HG03565 (cell line): ENCODE results near the gene VWA2.

Experiments used
- ATAC-seq: cut with Tn5 transposase; IDR thresholded peaks from one replicate; pipeline ENCODE4 v1.9.1; 2021; ENCODE audit warnings: mild to moderate bottlenecking, moderate library complexity; ENCODE audit not compliant: unreplicated experiment

VWA2 gene

DNA sequence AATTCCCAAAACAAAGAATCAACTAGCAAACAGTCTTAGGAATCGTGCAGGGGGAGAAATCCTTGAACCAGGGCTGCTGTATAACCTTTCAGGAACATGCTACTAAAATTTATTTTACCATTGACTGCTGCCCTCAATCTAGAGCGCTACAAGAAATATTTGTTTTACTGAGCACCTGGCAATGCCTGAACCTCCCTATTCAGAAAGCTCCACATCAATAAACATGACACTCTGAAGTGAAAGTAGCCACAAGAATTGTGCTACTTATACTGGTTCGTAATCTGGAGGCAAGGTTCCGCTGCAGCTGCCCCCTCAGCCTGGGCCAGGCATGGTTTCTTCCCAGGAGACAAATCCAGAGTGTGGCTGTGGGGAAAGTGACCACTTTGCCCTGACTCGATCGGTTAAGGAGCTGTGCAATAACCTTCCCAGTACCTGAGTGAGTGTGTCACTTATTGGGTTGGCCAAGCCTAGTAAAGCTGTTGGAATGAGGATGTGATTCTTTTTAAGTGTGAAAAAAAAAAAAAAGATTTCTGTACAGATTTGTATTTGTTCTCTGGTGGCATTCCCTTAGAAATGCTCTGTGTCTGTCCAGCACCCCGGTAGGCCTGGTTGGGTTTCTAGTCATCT, 7.7 kb downstream of the VWA2 start:
- ATAC-seq, result no peak

- ATAC-seq, result no peak
These were observed 11.2 kb downstream of the VWA2 start for GRCh38 chr10:114250236-114250635.

DNA sequence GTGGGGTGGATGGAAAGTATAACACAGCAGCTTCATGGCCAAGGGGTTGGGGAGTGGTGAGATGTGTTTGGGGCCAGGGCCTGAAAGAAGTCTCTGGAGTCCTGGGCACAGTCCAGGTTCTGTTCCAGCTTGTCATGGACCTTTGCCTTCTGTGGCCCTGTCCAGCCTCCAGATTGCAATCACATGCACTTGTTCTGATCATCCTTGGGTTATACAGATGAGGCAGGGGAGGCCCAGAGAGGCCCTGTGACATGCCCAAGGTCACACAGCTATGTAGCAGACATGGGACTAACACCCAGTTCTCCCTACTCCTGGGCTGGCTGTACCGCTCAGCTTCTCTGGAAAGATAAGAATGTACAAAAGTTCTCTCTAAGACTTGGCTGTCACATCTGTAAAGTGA, 11.7 kb downstream of the VWA2 start:
- ATAC-seq, result no peak

DNA sequence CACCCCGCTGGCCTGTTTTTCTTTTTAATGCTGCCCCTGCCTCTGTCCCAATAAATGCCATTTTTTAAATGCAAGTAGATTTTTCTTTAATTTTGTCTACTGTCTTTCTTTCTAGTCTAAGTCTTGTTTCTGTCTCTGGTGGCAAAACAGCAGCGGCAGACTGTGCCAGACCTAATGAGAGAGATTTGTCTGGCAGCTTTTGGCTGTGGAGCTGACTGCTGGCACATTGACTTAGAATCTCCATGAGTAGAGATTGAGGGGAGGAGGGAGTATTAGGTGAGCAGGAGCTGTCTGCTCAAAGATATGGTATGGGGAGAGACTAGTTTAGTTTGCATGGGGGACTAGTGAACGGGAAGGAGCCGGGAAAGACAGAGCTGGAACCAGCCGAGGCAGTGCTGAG, 13.0 kb downstream of the VWA2 start:
- ATAC-seq, result no peak

DNA sequence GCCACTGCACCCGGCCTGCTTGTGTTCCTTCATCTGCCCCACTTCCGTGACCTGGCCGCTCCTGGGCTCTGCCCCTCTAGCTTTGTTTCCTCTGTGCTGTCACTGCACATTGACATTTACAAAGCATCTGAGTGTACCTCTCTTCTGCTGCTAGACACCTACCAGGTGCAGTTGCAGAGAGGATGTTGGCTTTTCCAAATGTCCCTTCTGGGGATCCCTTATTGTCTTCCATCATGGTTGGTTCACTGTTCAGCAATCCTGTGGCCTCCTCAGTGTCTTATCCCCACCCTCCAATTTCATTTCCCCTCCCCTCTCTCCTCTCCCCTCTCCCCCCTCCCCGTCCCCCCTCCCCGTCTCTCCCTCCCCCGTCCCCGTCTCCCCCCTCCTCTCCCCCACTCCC, 13.8 kb downstream of the VWA2 start:
- no peak for ATAC-seq

- ATAC-seq, result no peak
These were observed 16.2 kb downstream of the VWA2 start for GRCh38 chr10:114255227-114255626.

DNA sequence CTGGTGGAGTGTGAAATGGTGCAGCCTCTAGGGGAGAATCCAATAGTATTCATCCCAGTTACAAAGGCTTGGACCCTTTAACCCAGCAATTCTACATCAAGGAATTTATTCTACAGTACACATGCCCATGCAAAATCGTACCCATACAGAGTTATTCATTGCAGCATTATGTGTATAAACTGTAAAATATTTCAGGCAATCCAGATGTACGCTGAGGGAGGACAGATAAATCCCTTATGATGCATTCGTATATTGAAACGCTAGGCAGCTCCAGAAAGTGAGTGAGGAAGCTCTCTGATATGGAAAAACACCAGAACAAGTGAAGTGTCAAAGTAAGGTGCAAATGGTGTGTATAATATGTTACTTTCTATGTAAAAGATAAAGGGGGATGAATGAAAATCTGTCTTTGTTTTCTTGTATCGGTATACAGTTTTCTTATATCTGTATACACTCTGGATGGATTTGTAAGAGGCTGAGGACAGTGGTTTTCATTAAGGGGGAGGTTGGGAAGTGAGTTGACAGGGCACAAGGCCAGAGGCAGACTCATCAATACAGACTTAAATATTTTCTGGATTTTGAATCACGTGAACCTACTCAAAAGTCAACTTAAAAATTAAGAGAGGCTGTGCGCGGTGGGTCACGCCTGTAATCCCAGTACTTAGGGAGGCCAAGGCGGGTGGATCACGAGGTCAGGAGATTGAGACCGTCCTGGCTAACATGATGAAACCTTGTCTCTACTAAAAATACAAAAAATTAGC, 17.1 kb downstream of the VWA2 start:
- ATAC-seq, result no peak

DNA sequence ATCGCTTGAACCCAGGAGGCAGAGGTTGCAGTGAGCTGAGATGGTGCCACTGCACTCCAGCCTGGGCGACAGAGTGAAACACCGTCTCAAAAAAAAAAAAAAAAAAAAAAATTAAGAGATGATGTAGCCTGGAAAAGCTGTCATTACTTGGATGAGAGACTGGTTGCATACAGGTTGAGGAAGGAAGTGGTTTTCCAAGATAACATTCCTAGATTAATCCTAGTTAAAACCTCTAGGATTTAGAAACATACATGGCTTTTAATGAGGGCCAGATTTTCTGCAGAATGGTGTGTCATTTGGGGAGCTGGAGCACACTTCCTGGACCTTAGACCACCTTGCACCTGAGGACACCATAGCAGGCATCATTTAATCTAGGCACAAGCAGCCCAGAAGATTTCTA, 17.8 kb downstream of the VWA2 start:
- ATAC-seq, result no peak

DNA sequence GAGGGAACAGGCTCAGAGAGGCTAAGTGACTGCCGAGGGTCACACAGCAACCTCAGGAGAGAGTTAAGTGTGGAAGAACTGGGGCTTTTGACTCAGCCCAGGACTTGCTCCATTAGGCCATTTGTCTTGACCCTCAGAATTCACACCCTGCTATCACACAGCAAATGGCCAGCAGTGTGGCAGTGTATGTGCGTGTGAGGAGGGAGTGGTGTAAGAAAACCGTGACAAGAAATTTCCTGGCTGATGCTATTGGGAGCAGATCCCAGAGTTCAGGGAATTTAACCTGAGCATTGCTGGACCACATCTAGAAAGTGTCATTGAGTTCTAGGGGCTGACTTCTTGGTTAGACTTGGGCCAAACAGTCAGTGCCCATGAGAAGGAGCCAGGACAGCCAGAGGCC, 18.4 kb downstream of the VWA2 start:
- ATAC-seq, result no peak

DNA sequence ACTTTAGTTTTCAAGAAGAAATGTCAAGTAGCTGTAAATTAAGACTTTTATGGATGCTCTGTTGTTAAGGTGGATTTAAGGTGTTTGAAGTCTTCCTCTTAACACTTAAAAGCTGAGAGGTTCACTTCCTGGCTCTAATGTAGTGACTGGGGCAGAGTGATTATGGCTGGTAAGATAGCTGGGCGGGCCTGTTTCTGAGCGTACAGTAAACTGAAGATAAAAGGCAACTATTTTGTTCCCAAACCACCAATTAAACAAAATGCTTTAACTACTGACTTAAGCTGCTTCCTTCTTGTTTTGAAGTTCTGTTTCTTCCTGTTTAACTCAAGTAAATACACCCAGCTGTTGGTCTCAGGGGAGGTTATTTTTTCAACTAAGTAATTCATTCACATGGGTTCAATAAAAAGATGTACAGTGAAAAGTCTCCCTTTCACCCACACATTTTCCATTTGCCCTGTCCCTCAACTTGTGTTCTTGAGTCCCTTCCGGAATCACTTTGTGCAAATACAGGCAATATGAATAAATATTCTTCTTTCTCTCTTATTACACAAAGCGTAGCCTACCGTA, 19.3 kb downstream of the VWA2 start:
- no peak for ATAC-seq

DNA sequence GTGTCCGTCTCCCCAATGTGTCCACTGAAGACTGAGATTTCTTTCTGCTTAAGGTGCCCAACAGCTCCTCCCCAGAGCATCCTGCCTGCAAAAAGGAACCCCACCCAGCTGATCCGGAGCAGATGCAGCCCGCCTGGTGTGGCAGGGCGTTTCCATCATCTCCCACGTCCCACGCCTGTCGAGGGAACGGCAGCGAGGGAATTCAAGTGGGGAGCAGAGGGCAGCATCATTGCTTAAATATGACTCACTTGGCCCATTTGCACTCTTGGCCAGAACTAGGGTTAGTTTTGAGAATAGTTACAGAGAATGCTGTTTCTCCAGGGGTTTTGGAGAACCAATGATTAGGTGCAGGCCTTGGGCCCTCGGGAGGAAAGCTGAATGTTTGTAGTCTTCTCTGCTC, 20.8 kb downstream of the VWA2 start:
- no peak for ATAC-seq

DNA sequence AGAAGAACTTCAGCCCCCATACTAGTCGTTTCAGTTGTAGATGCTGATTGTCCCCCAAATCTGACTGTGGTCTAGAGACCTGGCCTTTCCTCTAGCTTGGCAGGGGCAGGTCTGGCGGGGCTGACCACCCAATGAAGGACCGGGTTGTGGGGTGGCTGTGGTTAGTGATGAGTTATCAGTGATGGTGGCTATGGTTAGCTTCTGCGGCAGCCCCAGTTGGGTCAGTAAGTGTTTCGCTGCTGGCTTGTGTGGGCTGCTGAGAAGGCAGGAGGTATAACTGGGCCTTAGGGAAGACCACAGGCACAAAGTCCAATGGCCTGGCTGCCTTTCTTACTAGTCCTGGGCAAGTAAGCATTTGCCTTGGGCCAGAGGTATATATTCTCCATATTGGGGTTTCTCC, 21.3 kb downstream of the VWA2 start:
- ATAC-seq, result no peak

GRCh38 chr10:114261076-114261475, 22.0 kb downstream of the VWA2 start:
- no peak for ATAC-seq

- no peak for ATAC-seq
These were observed 23.4 kb downstream of the VWA2 start for GRCh38 chr10:114262496-114262895.

- no peak for ATAC-seq
These were observed 26.5 kb downstream of the VWA2 start for GRCh38 chr10:114265392-114266053.

DNA sequence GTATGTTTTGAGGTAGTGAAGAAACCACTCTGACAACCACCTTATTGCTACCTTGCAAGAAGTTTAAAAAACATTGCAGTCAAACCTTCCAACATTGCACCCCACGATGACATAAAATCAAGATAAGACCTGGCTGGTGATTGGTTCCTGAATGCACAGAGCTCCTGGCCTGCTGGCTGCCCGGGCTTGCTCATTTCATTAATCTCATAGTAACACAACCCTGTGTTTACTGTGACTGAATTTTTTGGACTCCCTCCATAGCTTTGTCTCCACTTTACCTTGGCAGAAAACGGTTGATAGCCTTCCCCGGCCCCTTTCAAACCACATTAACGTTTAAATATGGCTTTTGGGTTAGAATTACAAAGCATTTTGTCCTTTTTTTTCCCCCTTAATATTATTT, 27.5 kb downstream of the VWA2 start:
- ATAC-seq, result no peak

- no peak for ATAC-seq
These were observed 32.2 kb downstream of the VWA2 start for GRCh38 chr10:114271075-114271778.

GRCh38 chr10:114271779-114272167, 32.7 kb downstream of the VWA2 start:
- no peak for ATAC-seq

GRCh38 chr10:114272696-114273095, 33.6 kb downstream of the VWA2 start:
- ATAC-seq, result no peak

- ATAC-seq, result no peak
These were observed 34.9 kb downstream of the VWA2 start for GRCh38 chr10:114273910-114274309.
